ENCODE results near the gene GLIS1.
A peak's percentile ranks its signal among the peaks of the same experiment; 100 is the strongest.

The GLIS1 gene

DNA sequence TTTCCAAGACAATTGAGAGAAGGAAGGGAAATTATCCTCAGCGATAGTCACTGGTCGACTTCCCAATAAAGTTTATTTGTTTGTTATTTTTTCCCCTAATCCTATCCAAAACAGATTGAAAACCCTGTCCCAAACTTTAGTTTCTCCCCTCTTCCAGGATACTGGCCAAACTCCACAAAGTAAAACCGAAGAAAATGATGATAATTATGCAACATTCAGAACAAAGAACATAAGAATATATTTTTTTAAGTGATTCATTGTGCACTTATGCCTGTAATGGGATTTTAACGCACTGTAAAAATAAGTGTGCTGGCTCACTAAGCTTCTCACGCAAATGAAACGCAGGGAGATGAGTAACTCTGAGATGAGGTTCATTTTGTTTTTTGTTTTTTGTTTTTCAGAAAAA lies 6.0 kb downstream of the GLIS1 start:
- TF ChIP-seq, protein P1, sequence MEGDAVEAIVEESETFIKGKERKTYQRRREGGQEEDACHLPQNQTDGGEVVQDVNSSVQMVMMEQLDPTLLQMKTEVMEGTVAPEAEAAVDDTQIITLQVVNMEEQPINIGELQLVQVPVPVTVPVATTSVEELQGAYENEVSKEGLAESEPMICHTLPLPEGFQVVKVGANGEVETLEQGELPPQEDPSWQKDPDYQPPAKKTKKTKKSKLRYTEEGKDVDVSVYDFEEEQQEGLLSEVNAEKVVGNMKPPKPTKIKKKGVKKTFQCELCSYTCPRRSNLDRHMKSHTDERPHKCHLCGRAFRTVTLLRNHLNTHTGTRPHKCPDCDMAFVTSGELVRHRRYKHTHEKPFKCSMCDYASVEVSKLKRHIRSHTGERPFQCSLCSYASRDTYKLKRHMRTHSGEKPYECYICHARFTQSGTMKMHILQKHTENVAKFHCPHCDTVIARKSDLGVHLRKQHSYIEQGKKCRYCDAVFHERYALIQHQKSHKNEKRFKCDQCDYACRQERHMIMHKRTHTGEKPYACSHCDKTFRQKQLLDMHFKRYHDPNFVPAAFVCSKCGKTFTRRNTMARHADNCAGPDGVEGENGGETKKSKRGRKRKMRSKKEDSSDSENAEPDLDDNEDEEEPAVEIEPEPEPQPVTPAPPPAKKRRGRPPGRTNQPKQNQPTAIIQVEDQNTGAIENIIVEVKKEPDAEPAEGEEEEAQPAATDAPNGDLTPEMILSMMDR (IDR thresholded peaks at IDR 0.05), result no peak
- Histone ChIP-seq H3K4me3 (no peak overlapping the region), H3K27ac (no peak overlapping the region)
- DNase-seq (ENCODE audit: low spot score), result no peak

DNA sequence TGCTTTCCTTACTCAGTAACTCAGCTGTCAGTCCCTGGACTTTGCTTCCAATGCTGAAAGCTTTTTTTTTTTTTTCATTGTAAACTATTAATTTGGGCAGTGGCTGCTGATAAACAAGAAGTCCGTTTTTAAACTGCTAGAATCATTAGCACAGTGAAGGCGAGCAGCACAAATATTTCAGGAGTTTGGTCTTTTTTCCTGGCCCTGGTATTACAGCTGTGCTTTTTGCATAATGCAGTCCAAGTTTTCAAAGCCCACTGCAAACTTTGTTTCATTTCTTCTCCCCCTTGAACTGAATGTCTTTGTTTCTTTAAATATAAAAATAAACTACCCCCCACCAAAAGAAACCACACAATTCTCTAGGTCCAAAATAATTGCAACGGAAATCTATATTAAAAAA lies 6.6 kb downstream of the GLIS1 start:
- no peak overlapping the region for H3K27ac ChIP-seq

DNA sequence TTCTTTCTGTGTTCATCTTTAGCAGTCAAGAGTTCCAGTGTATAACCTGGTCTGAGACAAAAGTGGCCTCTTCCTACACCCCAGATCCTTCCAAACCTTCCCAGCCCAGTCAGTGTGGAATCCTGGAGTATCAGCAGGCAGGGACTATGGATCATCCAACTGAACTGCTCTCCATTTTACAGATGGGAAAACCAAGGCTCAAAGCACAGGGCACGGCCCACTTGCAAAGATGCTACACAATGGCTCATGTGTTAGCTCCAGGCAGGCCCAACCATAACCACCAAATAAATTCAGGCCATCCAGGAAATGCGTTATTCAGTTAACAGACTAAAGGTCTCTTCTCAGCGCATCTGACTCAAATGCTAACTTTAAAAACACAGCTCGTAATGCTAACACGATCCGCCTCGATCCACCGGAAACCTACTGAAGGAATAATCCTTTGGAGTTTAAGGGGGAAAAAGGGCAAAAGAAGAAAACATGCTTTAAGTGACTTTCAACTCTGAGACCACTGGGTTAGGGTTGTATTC lies 7.1 kb downstream of the GLIS1 start:
- TF ChIP-seq, protein P1 (IDR thresholded peaks at IDR 0.05), result no peak
- H3K27ac ChIP-seq, result peak overlapping the region in 1 of 2 donors; percentile 11
- no peak for DNase-seq (ENCODE audit: low spot score)
- H3K4me3 ChIP-seq, result no peak overlapping the region

More for the DNA sequence above, 6.6 kb downstream of the GLIS1 start:
- TF ChIP-seq, protein P1 (IDR thresholded peaks at IDR 0.05), result no peak
- no peak overlapping the region for H3K4me3 ChIP-seq
- DNase-seq (ENCODE audit: low spot score), result no peak

DNA sequence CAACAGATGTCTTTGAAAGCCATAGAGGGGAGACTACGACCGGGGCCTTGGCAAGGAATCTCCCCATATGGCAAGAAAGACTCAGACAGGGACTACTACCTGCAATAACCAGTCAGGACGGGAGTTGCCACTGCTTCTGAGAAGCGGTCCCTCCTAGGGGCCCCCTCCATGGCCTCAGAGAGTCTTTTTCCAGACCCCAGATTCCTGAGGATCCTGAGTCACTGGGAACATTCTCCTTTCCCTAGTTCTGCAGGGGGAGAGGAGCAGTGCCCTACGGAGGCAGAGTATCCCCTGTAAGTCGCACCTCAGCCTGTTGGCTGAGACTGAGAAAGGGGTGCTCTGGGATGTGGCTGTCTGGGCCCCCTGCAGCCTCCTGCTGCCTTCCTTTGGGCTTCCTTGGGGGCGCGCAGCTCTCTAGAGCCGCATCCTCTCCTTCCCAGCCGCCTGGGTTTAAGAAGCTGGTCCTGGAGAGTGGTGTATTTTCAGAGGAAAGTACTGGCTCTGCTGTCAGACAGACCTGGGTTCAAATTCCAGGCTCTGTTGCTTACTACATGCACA lies 7.8 kb downstream of the GLIS1 start:
- H3K4me3 ChIP-seq, result no peak overlapping the region
- peak; percentile 60 for DNase-seq (ENCODE audit: low spot score)
- TF ChIP-seq, protein P1 (IDR thresholded peaks at IDR 0.05), result no peak
- H3K27ac ChIP-seq, result no peak overlapping the region

DNA sequence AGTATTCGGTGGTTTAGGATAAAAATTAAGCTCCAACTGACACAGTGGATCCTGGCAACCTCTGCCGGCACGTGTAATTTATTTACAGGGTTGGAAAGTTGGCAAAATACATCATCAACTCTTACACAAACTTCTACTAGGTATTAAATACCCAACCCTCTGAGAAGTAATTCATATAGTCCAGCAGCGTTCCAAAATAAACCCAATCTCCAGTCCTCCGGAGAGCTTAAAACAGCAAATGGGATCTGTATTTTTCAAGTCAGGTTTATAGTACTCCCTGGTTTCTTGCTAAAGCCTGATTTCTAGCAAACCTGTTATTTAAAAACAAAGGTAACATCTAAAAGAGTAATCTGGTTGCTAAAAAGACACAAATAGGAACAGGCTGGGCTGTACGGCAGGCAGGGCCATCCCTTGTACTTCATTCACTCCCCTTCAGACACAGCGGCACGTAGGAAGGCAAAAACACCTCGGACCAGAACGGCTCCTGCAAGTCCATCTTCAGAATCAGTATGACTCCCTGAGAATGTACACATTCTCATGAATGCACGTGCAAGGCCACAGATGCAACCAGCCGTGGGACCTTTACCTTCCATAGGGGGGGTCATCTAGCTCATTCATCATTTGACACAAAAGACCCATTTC lies 8.6 kb downstream of the GLIS1 start:
- H3K27ac ChIP-seq, result no peak overlapping the region
- no peak for DNase-seq (ENCODE audit: low spot score)
- no peak overlapping the region for H3K4me3 ChIP-seq
- TF ChIP-seq, protein P1 (IDR thresholded peaks at IDR 0.05), result no peak

DNA sequence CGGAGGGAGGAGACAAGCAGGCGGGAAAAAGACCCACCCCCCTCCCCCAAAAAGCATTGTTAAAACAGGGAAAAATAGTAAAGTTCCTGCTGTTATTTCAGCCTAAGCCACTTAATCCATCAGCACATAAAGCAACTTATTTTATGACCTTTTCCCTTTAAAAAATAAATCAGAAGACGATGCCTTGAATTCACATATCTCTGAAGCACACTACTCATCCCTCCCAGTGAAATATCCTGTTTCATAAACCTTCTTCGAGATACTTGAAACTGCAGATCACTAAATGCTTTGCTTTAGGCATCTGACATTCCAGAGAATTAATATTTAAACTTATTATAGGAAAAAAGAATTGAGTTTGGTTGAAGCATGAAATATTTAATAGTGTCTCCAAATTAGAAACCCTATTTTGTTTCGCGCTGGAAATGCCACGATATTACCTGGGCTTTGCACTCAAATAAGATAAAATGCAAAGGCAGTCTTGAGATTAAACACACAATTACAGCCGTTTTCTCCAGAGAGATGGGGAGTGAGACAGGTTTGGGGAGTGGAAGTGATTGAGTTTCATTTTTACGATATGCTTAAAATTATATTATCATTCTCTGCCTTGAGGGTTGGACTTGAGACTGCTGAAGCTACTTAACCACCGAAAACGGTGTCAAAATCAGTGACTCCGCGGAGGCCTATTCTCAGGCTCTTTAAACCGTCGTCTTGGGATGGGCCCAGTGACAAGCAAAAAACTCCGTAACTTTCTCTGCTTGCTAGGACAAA lies 9.3 kb downstream of the GLIS1 start:
- Histone ChIP-seq H3K27ac (no peak overlapping the region), H3K4me3 (no peak overlapping the region)
- TF ChIP-seq, protein P1 (IDR thresholded peaks at IDR 0.05), result no peak
- DNase-seq (ENCODE audit: low spot score), result no peak

Data from coronary artery (tissue), 2 donors.